Muscle of back (tissue), 13 donors: Measurements from ENCODE around the gene FAM3D. TPM values are rescaled to one million over a fixed set of nuclear protein-coding genes. Genes with fewer than 3 reads are reported as not detected.
"Not testable (repeated sequence)": the region's sequence is repeated elsewhere in the genome, so short reads cannot be mapped to it uniquely, and the experiment has no call there.

Source experiments
- DNase-seq, 3 donors: peaks; one replicate each; pipeline versions ENCODE4 v3.0.0 to v3.0.0-alpha.2; 2013
- long read RNA-seq, 9 donors: transcript quantifications; one replicate each; lab custom pipeline, GENCODE V29; 2026
- polyA plus RNA-seq, 10 donors: library from polyadenylated mRNA; unstranded; fragments of 120-200 nt; gene quantifications; one replicate each; pipeline ENCODE4 v1.2.1, GENCODE V29; 2013; ENCODE audit not compliant: insufficient read length in 10 of 10

FAM3D gene, protein sequence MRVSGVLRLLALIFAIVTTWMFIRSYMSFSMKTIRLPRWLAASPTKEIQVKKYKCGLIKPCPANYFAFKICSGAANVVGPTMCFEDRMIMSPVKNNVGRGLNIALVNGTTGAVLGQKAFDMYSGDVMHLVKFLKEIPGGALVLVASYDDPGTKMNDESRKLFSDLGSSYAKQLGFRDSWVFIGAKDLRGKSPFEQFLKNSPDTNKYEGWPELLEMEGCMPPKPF
- polyA plus RNA-seq: 1 to 10 TPM in 2 of 10 donors, not detected in 8; 2.4 to 2.5 TPM
- long read RNA-seq, donor 1: 0 reads
- long read RNA-seq, donor 2: 0 reads
- long read RNA-seq, donor 3: 0 reads
- long read RNA-seq, donor 4: 0 reads
- long read RNA-seq, donor 5: 0 reads
- long read RNA-seq, donor 6: 0 reads
- long read RNA-seq, donor 7: 0 reads
- long read RNA-seq, donor 8: 0 reads
- long read RNA-seq, donor 9: 0 reads

DNA sequence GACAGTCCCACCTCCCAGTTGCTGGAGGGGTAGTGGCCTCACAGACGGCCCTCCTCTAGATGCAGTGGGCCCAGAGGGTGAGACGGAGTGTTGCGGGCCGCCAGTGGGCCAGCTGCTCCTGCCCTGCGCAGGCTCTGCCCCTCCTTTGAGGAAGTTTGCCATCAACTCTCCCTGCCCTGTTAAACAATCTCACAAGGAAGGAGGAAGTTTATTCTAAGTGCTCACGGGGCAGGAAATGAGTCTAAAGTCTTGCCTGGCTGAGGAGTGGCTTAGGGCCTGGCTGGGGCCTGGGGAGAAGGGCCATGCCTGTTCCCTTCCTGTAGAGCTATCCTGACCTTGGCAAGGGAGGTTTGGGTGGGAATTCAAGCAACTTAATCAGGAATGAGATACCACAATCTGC, at the start of gene FAM3D:
Gene FAM3D (minus strand): TSS at position 92 of the 400 bp plus-strand sequence. CDS start 11,211 bp downstream, outside the sequence.
- DNase-seq: no peak

- no peak for DNase-seq
These were observed 47.3 kb upstream of the FAM3D start for GRCh38 chr3:58713715-58714401.

- no peak for DNase-seq
These were observed 45.3 kb upstream of the FAM3D start for GRCh38 chr3:58711871-58712270.

GRCh38 chr3:58708983-58709382, 42.4 kb upstream of the FAM3D start:
- not testable (repeated sequence) for DNase-seq

DNA sequence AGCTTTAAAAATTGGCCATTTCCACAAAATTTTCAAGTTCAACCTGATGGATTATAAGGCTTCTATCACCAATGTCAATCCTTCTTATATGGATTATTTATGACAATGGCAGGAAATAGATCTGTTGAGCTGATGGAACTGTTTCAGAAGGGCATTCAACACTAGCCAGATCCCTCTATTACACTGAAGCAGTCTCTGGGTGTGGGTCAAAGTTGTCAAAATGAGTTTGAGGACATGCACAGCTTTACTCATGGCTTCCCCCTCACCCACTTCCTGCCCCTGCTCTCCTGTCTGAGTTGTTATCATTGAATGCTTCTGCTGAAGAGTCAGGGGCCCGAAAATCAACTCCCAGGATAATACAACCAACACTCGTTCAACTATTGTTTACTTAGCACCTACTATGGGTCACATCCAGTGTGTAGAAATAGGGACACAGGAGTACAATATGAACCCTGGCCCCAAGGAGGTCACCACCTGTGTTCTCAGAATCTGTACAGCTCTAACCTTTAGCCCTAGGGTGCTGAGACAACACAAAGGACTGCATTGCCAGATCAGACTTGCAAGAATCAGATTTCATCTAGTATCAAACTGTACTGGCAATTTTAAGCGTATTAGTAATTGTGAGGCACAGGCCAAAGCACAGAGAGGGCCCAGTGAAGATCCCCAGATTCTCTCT, 41.7 kb upstream of the FAM3D start:
- no peak for DNase-seq

DNA sequence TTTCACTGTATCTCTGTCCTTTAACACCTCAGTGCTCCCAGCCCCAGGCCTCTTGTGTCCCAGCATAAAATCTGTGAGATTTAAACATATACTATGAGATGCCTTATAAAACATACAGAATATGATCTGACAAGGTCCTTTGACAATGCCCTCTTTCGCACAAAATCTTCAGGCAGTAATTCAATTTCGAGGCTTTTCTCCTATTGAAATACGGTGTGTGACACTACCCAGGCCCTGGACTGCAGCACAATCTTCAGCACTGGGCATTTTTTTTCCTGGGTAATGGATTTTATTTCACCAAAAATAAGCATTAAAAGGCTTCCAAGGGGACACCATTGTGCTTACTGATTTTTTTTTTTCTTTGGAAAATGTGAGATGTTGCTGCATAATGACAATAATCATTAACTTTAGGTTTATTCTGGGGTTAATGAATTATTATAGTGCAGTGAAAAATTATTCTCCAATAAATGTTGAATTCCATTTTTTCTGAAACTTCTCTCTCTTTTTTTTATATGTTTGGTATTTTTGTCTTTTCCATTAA, 40.9 kb upstream of the FAM3D start:
- DNase-seq: no peak

GRCh38 chr3:58706395-58707167, 40.0 kb upstream of the FAM3D start:
- no peak for DNase-seq

DNA sequence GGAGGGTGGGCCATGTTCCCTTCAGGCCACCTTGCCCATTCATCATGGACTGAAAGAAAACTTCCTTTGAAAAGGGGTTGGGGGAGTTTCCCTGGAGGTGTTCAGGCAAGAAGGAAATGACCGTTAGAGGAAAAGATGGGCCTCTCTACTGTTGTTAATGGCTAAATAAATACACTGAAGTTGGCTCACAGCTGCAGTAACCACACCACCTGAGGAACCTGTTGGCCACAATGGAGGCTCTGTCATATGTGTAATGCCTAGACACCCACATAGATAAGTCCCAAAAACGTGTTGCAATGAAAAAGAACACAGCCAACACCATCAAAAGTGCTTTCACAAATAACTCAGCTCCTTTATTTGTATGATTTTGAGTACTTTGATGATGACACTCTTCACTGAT, 38.2 kb upstream of the FAM3D start:
- no peak for DNase-seq

- not testable (repeated sequence) for DNase-seq
These were observed 37.7 kb upstream of the FAM3D start for GRCh38 chr3:58704304-58704703.

DNA sequence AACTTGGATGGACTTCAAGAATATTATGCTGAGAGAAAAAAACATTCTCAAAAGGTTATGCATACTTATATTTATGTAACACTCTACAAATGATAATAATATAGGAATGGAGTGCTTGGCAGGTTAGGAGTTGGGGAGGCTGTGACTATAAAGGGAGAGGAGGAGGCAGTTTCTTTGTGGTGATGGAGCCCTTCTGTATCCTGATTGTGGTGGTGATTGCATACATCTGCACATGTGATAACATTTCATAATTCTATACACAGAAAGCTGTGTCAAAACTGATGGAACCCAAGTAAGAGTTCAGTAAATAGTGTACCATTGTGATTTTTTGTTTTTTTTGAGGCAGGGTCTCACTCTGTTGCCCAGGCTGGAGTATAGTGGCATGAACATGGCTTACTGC, 31.7 kb upstream of the FAM3D start:
- no peak for DNase-seq

DNA sequence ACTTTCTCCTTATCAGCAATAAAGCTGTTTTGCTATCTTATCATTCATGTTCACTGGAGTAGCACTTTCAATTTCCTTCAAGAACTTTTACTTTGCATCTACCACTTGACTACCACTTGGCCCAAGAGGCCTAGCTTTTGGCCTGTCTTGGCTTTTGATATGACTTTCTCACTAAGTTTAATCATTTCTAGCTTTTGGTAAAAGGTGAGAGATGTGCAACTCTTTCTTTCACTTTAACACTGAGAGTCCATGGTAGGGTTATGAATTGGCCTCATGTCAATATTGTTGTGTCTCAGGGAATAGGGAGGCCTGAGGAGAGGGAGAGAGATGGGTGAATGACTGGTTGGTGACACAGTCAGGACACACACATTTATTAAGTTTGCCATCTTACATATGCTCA, 31.0 kb upstream of the FAM3D start:
- DNase-seq: no peak

- DNase-seq: not testable (repeated sequence)
These were observed 30.2 kb upstream of the FAM3D start for GRCh38 chr3:58696813-58697212.

DNA sequence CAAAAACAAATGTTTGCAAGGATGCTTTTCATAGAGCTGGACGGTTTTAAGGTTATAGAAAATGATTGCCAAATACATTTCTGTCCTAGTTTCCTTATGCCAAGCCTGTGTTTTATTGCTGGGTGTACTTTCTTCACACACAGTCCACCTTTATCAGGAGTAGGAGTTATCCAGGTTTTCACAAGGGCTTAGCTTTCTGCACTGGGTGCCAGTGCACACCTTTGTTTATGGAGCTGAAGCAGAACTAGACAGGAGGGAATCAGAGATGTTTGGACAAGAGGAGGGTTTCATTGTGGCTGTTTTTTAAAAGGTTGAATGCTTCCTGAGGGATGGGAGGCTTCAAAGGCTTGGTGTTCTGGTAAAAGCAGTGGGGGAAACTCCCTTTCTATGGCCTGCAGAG, 29.5 kb upstream of the FAM3D start:
- DNase-seq: no peak

- DNase-seq: not testable (repeated sequence)
These were observed 28.7 kb upstream of the FAM3D start for GRCh38 chr3:58695284-58695683.

DNA sequence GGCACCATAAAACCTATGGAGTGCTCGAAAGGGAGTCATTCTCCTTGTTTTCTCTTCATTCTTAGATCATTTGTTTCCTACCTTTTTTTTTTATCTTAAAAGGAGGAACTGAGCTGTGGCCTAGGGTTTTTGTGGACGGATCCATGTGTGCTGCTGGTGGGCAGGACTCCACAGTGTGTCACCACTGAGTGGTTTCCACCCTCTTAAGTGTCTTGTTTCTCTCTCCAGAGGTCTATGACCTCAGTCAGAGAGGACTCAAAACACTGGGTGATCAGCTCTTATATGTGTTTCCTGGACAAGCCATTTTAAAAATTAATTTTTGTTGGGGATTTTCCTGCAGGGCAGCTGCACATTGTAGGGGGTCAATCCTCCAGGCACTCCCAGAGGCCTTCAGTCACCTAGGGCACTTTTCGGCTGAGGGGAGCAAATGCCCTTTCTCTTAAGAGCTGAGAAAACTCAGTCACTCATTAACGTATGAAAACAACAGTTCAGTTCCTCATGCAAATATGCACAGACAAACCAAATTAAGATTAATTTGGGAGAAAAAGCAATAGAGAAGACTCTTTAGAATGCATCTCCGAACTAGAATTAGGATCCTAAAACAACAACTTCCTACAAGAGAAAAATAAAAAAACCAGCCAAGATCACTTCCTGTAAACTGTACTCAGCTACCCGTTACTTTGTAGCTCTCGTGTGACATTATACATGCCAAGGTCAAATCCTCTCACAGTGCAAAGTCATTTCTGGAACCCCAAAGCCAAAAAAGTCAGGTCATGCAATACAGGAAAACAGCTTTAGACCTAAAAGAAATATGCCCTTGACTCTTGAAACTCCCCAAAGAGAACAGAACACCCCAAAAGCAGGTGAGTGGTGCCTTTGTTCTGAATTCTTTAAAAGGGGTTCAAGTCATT, 27.6 kb upstream of the FAM3D start:
- no peak for DNase-seq

- no peak for DNase-seq
These were observed 25.9 kb upstream of the FAM3D start for GRCh38 chr3:58692484-58692883.

DNA sequence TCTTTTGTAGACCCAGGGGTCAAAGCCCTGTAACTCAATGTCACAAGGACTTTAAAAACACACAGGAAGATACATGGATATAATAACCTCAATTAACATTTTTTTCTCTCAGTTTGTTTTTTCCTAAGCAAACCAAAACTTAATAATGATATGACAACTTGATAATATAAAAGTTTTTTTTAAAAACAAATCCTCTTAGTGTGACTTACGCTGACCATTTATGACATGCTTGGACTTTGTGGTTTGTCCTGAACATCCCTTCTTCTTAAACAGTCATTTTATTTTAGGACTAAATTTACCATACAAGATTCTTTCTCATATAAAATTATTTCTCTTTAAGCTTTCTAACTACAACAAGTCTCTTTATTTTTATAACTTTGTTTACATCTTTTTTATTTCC, 25.4 kb upstream of the FAM3D start:
- no peak for DNase-seq

- no peak for DNase-seq
These were observed 23.9 kb upstream of the FAM3D start for GRCh38 chr3:58690490-58690889.

- peak; percentile 44 to 66 (median 47) for DNase-seq
These were observed 22.0 kb upstream of the FAM3D start for GRCh38 chr3:58688574-58688973.

- no peak for DNase-seq
These were observed 20.3 kb upstream of the FAM3D start for GRCh38 chr3:58686847-58687246.
